ENCODE results near the gene ETNK1.

The ETNK1 gene

GRCh38 chr12:22728987-22729386 lies 104.0 kb downstream of the ETNK1 start:
- DNase-seq (ENCODE audit: extremely low read depth, low read depth) = no peak
- TF ChIP-seq CTCF (IDR thresholded peaks at IDR 0.05; ENCODE audit: low read depth, low read length, missing control alignments) = no peak
- no peak overlapping the region for H3K4me3 ChIP-seq (replicated peaks; ENCODE audit: low read depth, low read length)

GRCh38 chr12:22729431-22729956 lies 104.5 kb downstream of the ETNK1 start:
- H3K4me3 ChIP-seq (replicated peaks; ENCODE audit: low read depth, low read length) = no peak overlapping the region

GRCh38 chr12:22729957-22730443 lies 105.0 kb downstream of the ETNK1 start:
- no peak for DNase-seq (ENCODE audit: extremely low read depth, low read depth)
- no peak overlapping the region for H3K4me3 ChIP-seq (replicated peaks; ENCODE audit: low read depth, low read length)
- no peak for TF ChIP-seq CTCF (IDR thresholded peaks at IDR 0.05; ENCODE audit: low read depth, low read length, missing control alignments)

More at GRCh38 chr12:22729431-22729956, 104.5 kb downstream of the ETNK1 start:
- DNase-seq (ENCODE audit: extremely low read depth, low read depth) = no peak
- no peak for TF ChIP-seq CTCF (IDR thresholded peaks at IDR 0.05; ENCODE audit: low read depth, low read length, missing control alignments)

- H3K4me3 ChIP-seq (replicated peaks; ENCODE audit: low read depth, low read length) = no peak overlapping the region
- DNase-seq (ENCODE audit: extremely low read depth, low read depth) = no peak
- TF ChIP-seq CTCF (IDR thresholded peaks at IDR 0.05; ENCODE audit: low read depth, low read length, missing control alignments) = no peak
Measured at GRCh38 chr12:22731236-22731635, 106.3 kb downstream of the ETNK1 start.

- TF ChIP-seq CTCF (IDR thresholded peaks at IDR 0.05; ENCODE audit: low read depth, low read length, missing control alignments) = no peak
- no peak overlapping the region for H3K4me3 ChIP-seq (replicated peaks; ENCODE audit: low read depth, low read length)
- DNase-seq (ENCODE audit: extremely low read depth, low read depth) = no peak
Measured at GRCh38 chr12:22733756-22734155, 108.8 kb downstream of the ETNK1 start.

- no peak for TF ChIP-seq CTCF (IDR thresholded peaks at IDR 0.05; ENCODE audit: low read depth, low read length, missing control alignments)
- DNase-seq (ENCODE audit: extremely low read depth, low read depth) = no peak
- no peak overlapping the region for H3K4me3 ChIP-seq (replicated peaks; ENCODE audit: low read depth, low read length)
Measured at GRCh38 chr12:22738945-22739344, 114.0 kb downstream of the ETNK1 start.
